ENCODE measurements around the gene KPNA6. TPM values are rescaled to one million over a fixed set of nuclear protein-coding genes. Genes with fewer than 3 reads are reported as not detected.

The KPNA6 gene
- total and polyA plus RNA-seq, 2 donors from 2014 or later, result 10.6 to 66.9 TPM

DNA sequence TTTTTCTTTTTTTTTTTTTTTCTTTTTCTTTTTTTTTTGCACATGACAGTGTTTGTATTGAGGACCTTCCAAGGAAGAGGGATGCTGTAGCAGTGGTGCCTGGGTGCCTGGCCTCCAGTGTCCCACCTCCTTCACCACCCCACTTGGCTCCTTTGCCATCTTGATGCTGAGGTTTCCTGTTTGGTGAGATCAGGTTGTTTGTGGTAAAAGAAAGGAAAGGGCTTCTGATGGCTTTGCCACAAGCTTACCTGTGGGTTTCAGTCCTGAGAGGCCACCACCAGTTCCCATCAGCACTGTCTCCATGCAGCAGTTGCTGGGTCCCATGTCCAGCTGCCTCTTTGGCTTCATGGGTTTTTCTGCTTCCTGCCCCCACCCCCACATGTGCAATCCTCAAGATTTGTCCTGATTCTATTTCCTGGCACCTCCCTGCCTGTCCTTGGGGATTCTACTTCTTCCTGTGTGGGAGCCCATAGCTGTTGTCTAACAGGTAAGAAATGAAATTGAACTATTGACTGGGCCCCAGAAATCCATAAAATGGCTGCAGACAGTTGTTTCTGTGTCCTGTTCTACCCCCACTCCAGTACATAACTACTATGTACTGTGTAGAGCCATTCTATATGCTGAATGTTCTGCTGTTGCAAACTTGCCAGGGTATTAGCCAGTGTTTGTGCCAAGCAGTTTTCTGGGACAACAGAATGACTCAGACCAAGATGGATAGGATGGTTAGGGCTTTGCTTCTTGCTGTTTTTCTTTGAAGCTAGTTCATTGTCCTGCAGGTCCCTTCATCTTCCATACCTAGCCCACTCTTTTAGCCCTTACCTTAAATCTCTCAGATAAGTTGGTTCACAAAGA lies 88.3 kb downstream of the KPNA6 start:
- peaks cover 4 to 11% (median 5%) of the 10 kb centered on the region in 3 donors for H3K4me1 ChIP-seq (ENCODE audit: control insufficient read depth in 2 of 3, insufficient read depth in 2 of 3, low read depth in 1 of 3, low read length in 3 of 3)
- H3K9ac ChIP-seq (ENCODE audit: low read length in 3 of 3), result no peak overlapping the region
- FAIRE-seq, result no peak
- peak in 1 of 5 donors; percentile 22 for DNase-seq
- no peak overlapping the region for H3K4me3 ChIP-seq (ENCODE audit: low read length in 3 of 3)
- intact Hi-C loops (cut with DNase I), result no loop called here
- no peaks in the 10 kb centered on the region for H3K9me3 ChIP-seq (ENCODE audit: control insufficient read depth in 2 of 3, insufficient read depth in 1 of 3, low read length in 3 of 3)
- peaks cover 6 to 54% (median 38%) of the 10 kb centered on the region in 3 donors for H3K36me3 ChIP-seq (ENCODE audit: control insufficient read depth in 2 of 3, insufficient read depth in 3 of 3, low read length in 3 of 3)
- H3K27me3 ChIP-seq (ENCODE audit: control insufficient read depth, insufficient read depth, low read length), result no peaks in the 10 kb centered on the region
- TF ChIP-seq, protein P1, sequence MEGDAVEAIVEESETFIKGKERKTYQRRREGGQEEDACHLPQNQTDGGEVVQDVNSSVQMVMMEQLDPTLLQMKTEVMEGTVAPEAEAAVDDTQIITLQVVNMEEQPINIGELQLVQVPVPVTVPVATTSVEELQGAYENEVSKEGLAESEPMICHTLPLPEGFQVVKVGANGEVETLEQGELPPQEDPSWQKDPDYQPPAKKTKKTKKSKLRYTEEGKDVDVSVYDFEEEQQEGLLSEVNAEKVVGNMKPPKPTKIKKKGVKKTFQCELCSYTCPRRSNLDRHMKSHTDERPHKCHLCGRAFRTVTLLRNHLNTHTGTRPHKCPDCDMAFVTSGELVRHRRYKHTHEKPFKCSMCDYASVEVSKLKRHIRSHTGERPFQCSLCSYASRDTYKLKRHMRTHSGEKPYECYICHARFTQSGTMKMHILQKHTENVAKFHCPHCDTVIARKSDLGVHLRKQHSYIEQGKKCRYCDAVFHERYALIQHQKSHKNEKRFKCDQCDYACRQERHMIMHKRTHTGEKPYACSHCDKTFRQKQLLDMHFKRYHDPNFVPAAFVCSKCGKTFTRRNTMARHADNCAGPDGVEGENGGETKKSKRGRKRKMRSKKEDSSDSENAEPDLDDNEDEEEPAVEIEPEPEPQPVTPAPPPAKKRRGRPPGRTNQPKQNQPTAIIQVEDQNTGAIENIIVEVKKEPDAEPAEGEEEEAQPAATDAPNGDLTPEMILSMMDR (IDR thresholded peaks at IDR 0.05; ENCODE audit: borderline replicate concordance, extremely low read depth, insufficient read depth), result no peak
- no peak overlapping the region for H3K27ac ChIP-seq (ENCODE audit: low read depth in 2 of 2, low read length in 2 of 2)

DNA sequence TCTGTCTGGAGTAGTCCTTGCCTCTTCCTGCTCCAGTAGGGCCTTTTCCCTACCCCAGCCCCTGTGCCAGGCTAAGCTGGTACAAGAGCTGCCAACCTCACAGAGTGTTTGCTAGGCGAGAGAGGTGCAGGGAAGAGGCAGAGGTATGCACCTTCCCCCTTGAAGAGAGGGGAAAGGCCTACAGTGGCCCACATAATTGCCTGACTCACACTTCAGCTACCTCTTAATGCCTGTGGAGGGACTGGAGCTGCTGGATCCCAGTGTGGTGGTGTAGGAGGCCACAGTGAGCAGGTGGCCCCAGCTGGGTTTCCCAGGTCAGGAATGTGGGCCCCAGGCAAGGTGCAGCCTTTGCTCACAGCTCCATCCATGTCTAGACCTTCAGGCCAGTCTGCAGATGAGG lies 89.2 kb downstream of the KPNA6 start:
- Histone ChIP-seq H3K9ac (ENCODE audit: low read length in 3 of 3) (no peak overlapping the region), H3K27me3 (ENCODE audit: control insufficient read depth, insufficient read depth, low read length) (no peaks in the 10 kb centered on the region), H3K9me3 (ENCODE audit: control insufficient read depth in 2 of 3, insufficient read depth in 1 of 3, low read length in 3 of 3) (no peaks in the 10 kb centered on the region), H3K36me3 (ENCODE audit: control insufficient read depth in 2 of 3, insufficient read depth in 3 of 3, low read length in 3 of 3) (peaks cover 4 to 45% (median 30%) of the 10 kb centered on the region in 3 donors), H3K27ac (ENCODE audit: low read depth in 2 of 2, low read length in 2 of 2) (no peak overlapping the region), H3K4me3 (ENCODE audit: low read length in 3 of 3) (no peak overlapping the region), H3K4me1 (ENCODE audit: control insufficient read depth in 2 of 3, insufficient read depth in 2 of 3, low read depth in 1 of 3, low read length in 3 of 3) (peaks cover 4 to 11% (median 10%) of the 10 kb centered on the region in 3 donors)
- TF ChIP-seq, protein P1 (IDR thresholded peaks at IDR 0.05; ENCODE audit: borderline replicate concordance, extremely low read depth, insufficient read depth), result no peak
- intact Hi-C loops (cut with DNase I), result no loop called here
- FAIRE-seq (no peak), DNase-seq (peak in 1 of 5 donors; percentile 39)

DNA sequence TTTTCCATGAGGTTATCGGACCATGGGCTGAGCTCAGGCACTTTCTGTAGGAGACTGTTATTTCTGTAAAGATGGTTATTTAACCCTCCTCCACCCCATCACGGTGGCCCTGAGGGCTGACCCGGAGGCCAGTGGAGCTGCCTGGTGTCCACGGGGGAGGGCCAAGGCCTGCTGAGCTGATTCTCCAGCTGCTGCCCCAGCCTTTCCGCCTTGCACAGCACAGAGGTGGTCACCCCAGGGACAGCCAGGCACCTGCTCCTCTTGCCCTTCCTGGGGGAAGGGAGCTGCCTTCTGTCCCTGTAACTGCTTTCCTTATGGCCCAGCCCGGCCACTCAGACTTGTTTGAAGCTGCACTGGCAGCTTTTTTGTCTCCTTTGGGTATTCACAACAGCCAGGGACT lies 90.0 kb downstream of the KPNA6 start:
- TF ChIP-seq, protein P1 (IDR thresholded peaks at IDR 0.05; ENCODE audit: borderline replicate concordance, extremely low read depth, insufficient read depth), result no peak
- Histone ChIP-seq H3K36me3 (ENCODE audit: control insufficient read depth in 2 of 3, insufficient read depth in 3 of 3, low read length in 3 of 3) (peaks cover 4 to 38% (median 23%) of the 10 kb centered on the region in 3 donors), H3K9me3 (ENCODE audit: control insufficient read depth in 2 of 3, insufficient read depth in 1 of 3, low read length in 3 of 3) (no peaks in the 10 kb centered on the region), H3K4me3 (ENCODE audit: low read length in 3 of 3) (no peak overlapping the region), H3K27me3 (ENCODE audit: control insufficient read depth, insufficient read depth, low read length) (no peaks in the 10 kb centered on the region), H3K27ac (ENCODE audit: low read depth in 2 of 2, low read length in 2 of 2) (no peak overlapping the region), H3K9ac (ENCODE audit: low read length in 3 of 3) (no peak overlapping the region), H3K4me1 (ENCODE audit: control insufficient read depth in 2 of 3, insufficient read depth in 2 of 3, low read depth in 1 of 3, low read length in 3 of 3) (peaks cover 4 to 11% (median 10%) of the 10 kb centered on the region in 3 donors)
- intact Hi-C loops (cut with DNase I), result no loop called here
- FAIRE-seq, result no peak
- DNase-seq, result peak in 1 of 5 donors; percentile 30

Measured in kidney (tissue), 14 donors.